Measurements from ENCODE around the gene BRWD1.
"Not testable (repeated sequence)": the region's sequence is repeated elsewhere in the genome, so short reads cannot be mapped to it uniquely, and the experiment has no call there.

BRWD1 gene

DNA sequence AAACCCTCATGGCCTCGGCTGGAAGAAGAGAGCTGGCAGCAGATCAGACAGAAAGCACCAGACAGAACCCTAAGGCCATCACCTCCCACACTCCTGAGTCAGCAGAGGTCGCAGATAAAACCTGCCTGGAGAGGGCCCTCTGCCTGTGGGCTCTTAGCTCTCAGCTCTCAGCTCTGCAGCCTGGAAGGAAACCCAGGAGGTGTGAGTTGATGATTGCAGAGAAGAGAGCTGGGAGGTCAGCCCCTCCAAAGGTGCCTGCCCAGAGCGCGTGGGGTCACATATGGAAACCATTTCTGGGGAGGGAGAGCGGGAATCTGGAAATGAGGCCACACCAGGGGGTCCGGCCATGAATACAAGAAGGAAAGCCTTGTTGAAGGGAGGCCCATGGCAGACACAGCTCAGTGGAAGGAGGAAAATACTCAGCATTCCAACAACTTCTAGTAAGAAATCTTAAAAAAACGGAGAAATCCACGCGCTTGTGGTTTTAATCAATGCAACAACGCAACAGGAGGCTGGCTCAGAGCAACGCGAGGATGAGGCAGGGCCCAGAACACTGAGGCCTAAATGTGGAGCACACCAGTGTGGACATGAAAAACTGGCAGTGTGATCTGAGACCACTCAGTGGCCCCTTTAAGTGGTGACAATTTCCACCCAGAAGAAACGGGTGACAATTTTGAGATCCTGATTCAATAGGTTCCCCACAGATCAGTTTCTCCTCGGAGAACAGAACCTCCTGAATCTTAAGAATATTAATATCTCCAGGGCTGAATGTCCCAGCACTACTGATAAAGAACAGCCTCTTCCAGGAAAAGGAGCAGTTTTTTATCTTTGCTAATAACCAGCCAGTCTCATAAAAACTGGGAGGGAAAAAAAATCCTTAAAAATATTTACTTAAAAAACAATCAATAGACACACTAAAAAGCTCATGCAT is 175.9 kb downstream of the BRWD1 start:
- no peak for DNase-seq (ENCODE audit: low read depth in 2 of 3, low spot score in 2 of 3)

DNA sequence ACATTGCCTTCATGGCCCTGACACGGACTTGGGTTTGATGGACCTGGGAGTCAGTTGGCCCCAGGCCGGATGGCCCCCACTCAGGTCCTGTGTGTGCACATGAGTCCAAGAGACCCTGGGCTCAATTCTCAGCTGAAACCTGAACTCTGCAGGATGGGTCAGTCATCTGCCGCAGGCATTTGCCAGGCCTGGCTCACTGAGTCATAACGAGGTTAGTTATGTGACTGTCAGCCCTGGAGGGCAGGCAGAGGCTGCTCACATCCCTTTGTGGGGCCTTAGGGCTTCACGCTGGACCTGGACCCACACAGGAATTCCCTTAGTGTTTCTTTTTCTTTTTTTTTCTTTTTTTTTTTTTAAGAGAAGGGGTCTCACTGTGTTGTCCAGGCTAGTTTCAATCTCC is 176.7 kb downstream of the BRWD1 start:
- DNase-seq (ENCODE audit: low read depth in 2 of 3, low spot score in 2 of 3) = no peak

DNA sequence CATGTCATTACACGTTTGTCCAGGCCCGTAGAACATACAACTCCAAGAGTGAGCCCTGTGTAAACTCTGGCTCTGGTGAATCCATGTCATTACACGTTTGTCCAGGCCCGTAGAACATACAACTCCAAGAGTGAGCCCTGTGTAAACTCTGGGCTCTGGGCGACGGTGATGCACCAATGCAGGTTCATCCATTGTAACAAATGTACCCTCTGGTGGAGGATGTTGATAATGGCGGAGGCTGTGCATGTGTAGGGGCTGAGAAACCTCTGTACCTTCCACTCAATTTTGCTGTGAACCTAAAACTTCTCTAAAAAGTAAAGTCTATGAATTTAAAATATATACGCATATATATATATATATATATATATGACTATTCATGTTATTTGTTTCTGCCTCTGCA is 177.3 kb downstream of the BRWD1 start:
- not testable (repeated sequence) for DNase-seq (ENCODE audit: low read depth in 2 of 3, low spot score in 2 of 3)

DNA sequence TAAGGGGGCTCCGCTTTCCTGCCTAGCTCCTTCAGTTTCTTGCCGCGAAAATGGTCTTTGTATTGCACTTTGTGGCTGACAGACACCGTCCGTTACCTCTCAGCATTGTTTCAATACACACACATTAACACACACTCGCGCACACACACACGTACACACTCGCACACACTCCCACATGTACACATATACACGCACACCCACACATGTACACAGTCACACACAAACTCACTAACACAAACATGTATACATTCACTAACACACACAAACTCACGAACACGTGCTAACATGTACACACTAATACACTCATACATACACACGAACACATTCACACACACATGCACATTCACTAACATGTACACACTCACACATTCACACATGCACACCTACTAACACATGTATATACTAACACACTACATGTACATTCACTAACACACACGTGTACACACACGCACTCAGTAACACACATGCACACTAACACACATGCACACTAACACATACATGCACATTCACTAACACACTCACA is 179.1 kb downstream of the BRWD1 start:
- no peak for DNase-seq (ENCODE audit: low read depth in 2 of 3, low spot score in 2 of 3)

All from activated CD8-positive, alpha-beta memory T cell treated with anti-CD3 and anti-CD28 coated beads for 48 hours (primary cell).